ENCODE data around the gene CTBP2. TPM values are rescaled to one million over a fixed set of nuclear protein-coding genes. Genes with fewer than 3 reads are reported as not detected.
"Not testable (repeated sequence)": the region's sequence is repeated elsewhere in the genome, so short reads cannot be mapped to it uniquely, and the experiment has no call there.

CTBP2 gene
- total RNA-seq, 1 donor from 2014 or later: 83.2 TPM

DNA sequence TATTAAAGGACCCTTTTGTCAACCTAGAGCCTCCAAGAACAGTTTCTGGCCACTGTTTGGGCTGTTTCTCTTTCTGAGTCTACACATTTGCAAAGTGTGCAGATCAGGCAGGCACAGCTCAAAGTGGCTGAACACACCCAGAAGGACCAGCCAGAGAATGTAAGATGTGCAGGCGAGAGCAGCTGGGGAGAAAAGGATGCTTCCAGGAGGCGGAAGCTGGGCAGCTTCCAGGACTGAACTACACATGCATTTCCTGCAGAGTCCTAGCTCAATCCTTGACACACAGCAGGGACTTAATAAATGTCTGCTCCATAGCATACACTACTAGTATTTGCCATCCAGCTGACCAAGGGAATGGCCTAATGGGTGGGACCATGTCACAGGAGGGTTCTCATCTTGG lies 70.9 kb downstream of the CTBP2 start:
- DNase-seq (ENCODE audit: extremely low read depth, low read depth, low spot score): no peak

DNA sequence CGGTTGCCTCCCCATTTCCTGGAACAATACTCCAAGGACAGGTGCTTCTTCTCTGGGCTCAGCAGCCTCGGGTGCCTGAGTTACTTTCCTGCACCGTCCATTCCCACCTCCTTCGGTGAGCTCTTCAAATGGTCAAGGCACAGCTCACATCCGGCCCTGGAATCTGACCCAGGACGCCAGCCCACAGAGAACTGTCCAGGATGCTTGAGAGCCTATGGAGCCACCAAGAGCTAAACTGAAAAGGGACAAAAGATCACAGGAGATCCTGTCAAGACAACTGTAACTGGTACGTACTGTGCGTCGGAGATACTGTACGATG lies 72.5 kb downstream of the CTBP2 start:
- DNase-seq (ENCODE audit: extremely low read depth, low read depth, low spot score): no peak

DNA sequence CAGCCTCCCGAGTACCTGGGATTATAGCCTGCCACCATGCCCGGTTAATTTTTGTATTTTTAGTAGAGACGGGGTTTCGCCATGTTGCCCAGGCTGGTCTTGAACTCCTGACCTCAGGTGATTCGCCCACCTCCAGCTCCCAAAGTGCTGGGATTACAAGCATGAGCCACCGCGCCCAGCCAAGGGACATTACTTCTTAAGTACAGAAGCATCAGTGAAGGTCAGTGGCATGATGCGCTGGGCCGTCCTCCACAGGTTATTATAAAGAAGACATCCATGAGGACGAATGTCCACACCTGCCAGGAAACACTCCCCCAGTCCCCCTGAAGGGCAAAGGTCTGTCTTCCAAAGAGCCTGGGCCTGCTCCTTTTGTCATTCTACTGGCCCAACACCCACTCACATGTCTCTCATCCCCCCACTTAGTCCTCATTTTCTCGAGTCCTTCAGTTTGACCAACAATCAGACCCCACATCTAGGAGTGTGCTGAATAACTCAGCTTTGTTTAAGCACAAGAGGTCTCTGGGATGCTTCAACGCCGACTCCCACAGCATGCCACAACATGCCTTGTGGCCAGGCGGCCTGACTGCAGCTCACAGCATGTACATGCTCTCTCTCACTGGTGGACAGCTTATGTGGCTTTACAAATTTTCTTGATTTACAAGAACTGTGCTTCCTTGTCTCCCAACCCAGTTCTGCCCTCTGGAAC lies 73.0 kb downstream of the CTBP2 start:
- no peak for DNase-seq (ENCODE audit: extremely low read depth, low read depth, low spot score)

DNA sequence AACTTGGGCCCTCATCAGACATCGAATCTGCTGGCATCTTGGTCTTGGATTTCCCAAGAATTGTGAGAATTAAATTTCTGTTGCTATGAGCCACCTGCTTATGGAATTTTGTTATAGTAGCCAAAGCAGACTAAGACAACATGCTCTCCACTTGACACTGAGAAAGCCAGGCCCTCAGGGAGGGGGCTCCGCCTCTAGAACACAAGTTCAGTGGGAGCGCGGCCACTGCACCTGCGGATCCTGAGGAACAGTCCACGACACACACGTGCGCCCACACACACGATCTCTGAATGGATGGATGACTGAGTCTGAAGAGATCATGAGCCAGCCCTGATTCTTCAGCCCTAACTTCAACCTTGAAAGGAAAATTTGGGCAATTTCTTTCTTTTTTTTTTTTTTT lies 73.7 kb downstream of the CTBP2 start:
- DNase-seq (ENCODE audit: extremely low read depth, low read depth, low spot score): no peak

DNA sequence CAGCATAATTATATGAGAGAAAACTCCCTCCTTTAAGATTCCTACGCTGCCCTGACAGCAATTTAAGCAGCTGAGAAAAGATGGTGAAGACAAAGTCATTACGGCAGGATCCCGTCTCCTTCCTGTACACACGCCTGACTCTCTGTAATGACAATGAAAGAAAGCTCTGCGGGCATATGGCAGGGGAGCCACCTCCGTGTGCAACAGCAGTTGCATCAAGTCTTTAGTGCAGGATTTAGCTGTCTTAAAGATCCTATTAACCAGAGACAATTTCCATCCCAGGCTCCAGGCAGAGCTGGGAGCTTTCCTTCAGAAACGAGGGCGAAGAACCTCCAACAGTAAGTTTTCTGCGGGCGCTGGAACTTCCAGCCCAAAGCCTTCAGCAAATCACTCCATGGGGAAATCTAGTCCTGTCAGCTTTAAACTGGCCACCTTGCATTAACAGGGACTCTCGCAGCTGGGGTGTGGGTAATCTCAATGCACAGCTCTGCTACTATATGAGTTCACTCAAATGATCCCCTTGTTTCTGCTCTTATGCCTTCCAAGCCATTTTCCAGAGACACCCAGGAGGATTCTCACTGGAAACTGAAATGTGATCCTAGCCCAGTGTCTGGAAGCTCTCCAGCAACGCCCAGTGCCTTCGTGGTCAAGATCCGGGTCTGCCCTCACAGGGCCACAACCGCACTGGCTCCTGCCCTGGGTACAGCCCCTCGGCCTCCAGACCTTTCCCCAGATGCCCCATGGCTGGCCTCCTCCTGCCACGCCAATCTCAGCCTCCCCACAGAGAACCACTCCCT lies 74.9 kb downstream of the CTBP2 start:
- DNase-seq (ENCODE audit: extremely low read depth, low read depth, low spot score): no peak

DNA sequence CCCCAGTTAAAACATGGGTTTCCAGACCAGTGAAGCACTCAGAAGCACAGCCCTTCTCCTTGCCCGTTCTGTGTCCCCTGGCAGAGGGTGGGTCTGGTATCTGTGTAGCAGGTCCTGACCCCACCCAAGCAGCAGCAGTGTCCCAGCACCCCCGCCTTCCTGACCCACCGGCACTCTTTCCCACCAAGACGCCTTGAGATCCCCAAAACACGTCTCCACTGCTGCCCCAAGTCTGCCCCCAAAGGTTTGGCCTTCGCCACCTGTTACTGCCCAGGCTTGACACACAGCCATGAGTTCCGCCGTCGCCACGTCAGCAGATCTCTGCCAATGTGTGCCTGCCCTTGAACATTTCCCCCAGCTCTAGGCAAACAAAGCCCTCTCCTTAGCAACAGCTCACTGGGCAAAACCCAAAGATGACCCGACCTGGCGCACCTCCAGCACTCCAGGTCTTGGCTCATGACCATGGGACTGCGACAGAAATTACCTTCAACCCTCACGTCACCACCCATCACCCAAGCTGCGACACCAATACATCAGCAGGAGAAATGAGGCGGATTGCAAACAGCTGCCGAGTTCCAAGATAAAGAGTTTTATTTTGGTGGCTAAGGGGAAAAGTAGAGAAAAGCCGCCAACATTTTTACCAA lies 75.6 kb downstream of the CTBP2 start:
- DNase-seq (ENCODE audit: extremely low read depth, low read depth, low spot score): peak; percentile 68

DNA sequence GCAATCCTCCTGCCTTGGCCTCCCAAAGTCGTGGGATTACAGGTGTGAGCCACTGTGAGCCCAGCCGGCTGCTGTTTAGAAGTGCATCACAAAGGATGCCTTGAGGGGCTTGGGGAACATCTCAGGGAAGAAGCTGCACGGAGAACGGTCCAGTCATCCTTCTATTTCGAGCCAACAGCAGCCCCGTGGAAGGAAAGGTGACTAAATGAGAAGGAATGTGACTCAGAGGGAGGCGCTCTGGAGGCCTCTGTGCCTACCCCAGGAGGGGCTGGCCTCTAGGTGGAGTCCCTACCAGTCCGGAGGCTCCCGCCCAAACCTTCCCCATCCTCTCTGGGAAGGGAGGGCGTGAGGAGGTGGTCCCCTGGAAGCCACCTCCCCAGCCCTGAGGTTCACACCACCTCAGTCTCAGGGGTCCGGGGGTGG lies 76.2 kb downstream of the CTBP2 start:
- peak; percentile 81 for DNase-seq (ENCODE audit: extremely low read depth, low read depth, low spot score)

DNA sequence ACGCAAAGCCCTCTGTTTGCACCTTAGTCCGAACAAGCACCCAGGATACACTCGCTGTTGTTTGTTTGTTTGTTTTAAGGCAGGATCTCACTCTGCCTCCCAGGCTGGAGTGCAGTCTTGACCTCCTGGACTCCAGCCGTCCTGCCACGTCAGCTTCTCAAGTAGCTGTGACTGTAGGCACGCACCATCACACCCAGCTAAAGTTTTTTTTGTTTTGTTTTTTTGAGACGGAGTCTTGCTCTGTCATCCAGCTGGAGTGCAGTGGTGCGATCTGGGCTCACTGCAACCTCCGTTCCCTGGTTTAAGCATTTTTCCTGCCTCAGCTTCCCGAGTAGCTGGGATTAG lies 76.8 kb downstream of the CTBP2 start:
- no peak for DNase-seq (ENCODE audit: extremely low read depth, low read depth, low spot score)

DNA sequence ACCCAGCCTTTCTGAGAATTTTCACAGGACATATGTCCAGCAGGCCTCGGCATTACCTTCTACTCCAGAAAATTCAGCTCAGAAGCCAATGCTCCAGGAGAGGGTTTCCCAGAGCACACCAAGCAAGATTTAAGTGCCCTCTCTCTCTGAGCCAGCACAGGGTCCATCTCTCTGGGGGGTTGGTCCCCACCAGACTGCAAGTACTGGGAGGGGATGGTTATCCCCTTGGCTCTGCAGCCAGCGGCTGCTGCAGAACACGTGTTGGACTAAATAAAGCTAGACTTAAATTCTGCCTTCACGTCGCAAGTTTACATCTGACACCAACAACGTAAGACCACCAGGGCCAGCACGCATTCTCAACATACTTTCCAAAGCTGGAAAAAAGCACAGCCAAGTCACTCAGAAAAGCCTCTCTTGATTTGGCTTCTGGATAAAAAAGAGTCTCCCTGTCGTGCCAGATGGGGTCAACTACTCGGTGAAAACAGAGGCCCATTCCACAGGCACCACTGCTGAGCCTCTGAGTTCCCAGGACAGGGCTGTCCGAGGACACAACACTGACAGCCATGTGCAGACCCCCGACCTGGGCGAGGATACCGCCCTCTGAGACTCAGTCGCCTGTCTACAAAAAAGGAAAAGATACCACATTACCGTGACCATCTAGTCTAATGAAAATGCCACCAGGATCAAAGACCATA lies 77.3 kb downstream of the CTBP2 start:
- no peak for DNase-seq (ENCODE audit: extremely low read depth, low read depth, low spot score)

DNA sequence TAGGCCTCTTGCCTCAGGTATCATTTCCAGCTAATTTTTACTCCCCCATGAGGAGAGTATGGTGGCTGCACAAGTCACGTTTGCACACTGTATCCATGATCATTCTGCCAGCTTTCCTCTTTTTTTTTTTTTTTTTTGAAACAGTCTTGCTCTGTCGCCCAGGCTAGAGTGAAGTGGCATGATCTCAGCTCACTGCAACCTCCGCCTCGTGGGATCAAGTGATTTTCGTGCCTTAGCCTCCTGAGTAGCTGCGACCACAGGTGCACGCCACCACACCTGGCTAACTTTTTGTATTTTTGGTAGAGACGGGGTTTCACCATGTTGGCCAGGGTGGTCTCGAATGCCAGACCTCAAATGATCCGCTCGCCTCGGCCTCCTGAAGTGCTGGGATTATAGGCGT lies 77.9 kb downstream of the CTBP2 start:
- DNase-seq (ENCODE audit: extremely low read depth, low read depth, low spot score): not testable (repeated sequence)

DNA sequence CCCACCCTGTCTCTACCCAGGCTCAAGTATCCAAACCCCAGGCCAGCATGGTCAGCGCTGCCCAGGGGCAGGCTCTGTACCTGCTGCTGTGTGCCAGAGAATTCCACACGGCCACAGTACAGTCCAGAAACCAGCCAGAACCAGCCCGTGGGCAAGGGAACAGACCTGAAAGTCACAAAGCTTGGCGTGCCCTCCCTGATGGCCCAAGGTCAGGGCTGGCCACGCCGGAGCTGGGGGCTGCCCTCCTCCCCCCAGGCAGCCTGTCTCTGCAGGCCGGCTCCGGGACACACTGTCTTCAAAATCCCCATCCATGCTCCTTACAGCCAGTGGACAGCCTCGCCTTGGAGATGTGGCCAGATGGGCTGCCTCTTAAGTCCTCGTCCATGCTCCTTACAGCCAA lies 78.4 kb downstream of the CTBP2 start:
- DNase-seq (ENCODE audit: extremely low read depth, low read depth, low spot score): no peak

DNA sequence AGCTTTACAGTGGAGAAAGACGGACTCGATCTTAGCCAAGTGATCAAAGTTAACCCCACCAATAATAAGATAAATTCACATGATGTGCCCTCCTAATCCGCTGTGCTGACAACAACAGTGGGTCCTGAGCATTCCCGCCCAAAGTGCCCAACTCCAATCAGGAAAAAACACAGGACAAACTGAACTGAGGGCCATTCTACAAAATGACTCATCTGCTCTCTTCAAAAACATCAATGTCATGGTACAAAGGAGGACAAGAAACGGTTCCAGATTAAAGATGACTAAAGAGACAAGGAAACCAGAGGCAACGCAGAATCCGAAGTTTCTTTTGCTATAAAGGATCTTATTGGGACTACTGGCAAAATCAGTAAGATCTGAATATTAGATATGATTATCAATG lies 79.4 kb downstream of the CTBP2 start:
- no peak for DNase-seq (ENCODE audit: extremely low read depth, low read depth, low spot score)

DNA sequence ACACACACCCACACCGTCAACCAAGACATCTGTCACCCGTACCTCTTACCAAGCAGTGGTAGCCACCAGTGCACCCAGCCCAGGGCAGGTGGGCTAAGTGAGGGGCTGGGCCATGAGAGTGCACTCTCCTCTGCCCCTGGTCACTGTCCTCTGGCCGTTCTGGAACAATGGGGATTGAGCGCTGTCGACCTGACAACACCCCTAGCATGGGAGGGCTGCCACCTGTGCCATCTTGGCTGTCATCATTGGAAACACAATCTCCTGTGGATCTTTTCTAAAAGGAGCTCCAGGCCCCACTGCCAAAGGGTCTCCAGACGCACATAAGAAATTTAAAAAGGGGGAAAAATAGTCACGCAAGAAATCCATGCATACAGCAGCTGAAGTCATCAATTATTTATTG lies 80.1 kb downstream of the CTBP2 start:
- DNase-seq (ENCODE audit: extremely low read depth, low read depth, low spot score): no peak

DNA sequence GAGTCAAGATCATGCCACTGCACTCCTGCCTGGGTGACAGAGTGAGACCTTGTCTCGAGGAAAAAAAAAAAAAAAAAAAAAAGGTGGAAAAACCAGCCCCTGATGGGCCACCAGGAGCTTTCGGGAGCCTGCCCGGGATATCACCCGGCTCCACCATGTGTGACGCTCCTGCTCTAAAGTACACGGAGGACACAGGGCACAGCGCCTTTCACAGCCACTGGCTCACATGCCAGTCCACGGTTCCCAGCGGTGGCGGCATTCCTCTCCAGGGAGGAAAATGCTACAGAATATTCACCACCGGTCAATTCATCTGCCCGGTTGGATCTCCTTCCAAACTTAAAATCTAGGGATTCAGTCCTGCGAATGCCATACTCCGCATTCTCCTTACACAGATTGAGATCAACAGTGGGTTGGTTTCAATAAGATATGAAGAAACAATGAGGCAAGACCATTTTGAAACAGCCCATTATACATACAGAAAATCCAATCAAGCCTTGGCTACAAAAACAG lies 81.2 kb downstream of the CTBP2 start:
- DNase-seq (ENCODE audit: extremely low read depth, low read depth, low spot score): no peak

DNA sequence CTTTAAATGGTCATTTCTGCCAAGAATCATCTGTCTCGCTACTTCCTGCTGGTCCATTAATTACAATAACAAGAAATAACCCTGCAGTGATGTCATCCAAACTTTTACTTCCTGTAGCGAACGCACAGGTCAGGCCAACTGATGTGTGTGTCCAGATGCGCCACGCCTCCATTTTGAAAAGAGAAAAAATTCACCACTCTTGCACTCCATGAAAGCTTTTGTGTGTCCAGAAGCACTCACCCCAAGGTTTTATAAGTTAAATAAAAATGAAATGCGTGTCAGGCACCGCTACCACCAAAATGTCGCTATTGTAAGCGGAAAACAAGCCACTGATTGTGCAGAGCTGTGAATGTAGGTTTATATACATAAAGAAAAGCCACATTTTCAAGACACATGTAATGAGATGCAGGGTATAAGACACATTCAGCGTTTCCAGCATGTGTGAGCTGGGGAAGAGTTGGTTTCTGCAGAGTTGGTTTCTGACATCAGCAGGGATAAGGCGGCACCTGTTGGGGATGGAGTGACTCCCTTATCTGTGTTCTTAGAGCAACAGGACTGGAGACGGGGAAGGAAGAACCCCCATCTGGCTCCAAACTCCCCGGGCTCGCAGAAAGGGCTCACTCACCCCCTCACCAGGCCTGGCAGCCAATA lies 83.3 kb downstream of the CTBP2 start:
- peak; percentile 81 for DNase-seq (ENCODE audit: extremely low read depth, low read depth, low spot score)

DNA sequence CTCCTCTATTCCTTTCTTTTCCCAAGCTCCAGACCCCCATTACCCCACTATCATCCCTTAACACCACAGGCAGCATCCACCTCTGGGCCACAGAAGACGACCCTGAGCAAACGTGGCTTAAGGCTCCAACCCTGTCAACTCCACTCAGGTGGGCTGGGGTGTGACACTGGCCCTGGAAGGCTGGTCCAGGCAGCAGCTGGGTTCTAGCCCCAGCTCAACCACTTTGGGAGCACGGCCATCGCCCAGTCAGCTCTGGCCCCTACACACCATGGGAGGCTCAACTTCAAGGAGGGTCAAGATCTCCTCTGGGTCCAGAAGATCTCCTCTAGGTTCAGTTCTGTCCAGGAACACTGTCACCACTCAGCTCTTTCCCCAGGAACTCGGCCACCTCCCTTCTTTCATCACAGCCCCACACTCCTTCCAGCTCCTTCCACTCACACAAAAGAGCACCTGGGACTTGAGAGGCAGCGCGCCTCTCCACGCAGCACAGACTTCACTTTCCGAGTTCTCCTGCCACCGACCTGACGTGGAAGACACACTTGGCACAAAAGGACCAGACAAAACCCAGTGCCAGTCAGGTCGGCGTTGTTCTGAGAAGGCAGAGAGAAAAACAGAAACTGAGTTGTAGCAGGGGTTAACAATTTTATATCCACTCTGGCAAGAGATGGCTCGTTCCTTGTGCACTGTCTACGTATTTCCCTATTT lies 84.1 kb downstream of the CTBP2 start:
- no peak for DNase-seq (ENCODE audit: extremely low read depth, low read depth, low spot score)

DNA sequence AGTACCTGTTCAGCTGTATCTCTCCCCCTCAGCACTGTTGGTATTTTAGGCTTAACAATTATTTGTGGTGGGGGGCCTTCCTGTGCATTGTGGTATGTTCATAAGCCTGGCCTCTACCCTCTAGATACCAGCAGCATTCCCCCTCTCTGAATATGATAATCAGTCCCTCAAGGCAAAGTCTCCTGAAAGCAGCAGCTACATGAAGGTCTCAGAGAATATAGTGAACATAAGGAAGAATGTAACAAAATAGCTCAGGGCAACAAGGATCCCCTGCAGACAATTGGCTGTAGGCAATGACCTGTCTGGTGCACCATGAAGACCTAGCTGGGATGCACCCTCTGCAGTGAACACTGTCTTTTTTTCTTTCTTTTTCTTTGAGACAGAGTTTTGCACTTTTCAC lies 86.4 kb downstream of the CTBP2 start:
- no peak for DNase-seq (ENCODE audit: extremely low read depth, low read depth, low spot score)

DNA sequence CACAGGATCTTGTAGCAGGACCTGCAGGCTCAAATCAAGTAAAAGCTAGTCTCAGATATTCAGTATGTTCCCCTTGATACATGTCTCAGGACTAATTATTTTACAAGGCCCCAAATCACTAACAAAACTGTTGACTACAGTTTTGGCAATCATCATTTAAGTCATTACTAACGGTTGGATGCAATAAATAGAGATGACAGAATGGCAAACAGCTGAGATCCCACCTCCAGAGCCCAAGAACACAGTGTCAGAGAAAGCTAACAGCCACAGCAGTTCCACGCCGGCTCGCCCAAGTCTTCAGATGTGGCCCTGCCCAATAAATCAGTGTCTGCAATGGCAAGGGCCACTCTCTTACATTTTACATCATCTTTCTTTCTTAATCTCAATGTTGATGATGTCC lies 87.6 kb downstream of the CTBP2 start:
- DNase-seq (ENCODE audit: extremely low read depth, low read depth, low spot score): no peak

DNA sequence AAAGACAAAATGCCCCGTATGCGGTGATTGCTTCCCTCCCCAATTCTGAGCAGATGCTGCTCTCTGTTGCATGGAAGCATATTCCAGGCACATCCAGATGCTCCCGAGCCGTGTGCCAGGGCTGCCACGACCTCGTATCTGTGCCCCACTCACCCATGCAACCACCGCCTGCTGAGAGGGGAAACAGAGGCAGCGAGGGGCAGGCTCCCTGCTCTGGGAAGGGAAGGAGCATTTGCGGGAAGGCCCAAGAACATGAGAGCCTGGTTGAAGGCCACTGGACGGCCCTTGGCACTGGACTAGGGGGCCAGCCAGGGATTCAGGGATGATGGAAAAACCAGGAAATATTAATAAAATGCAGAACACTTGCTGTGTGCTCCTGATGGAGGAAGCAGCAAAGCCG lies 89.4 kb downstream of the CTBP2 start:
- no peak for DNase-seq (ENCODE audit: extremely low read depth, low read depth, low spot score)

DNA sequence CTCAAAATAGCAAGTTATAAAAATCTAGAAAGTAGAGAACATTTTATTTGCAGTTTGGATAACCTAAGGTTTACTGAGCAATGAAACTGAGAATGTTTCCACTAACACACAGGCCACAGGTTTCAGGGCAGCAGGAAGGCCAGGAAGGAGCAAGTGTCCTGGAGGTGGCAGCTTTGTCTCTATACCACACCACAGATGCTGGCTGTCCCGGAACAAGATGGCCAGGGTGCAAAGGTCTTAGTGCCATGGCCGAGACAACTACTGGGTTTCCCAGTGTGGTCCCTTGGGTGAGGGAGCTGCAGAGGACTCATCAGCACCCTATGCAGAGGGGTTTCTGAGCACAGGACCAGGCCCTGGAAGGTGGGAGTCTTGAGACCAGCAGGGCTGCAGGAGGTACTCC lies 92.0 kb downstream of the CTBP2 start:
- no peak for DNase-seq (ENCODE audit: extremely low read depth, low read depth, low spot score)
